HG03432 (cell line): ENCODE data around the gene KCNAB2.

Experiments used
- ATAC-seq: cut with Tn5 transposase; IDR thresholded peaks from one replicate; pipeline ENCODE4 v1.9.1; 2021; ENCODE audit warnings: mild to moderate bottlenecking, moderate library complexity; ENCODE audit not compliant: unreplicated experiment

The KCNAB2 gene

DNA sequence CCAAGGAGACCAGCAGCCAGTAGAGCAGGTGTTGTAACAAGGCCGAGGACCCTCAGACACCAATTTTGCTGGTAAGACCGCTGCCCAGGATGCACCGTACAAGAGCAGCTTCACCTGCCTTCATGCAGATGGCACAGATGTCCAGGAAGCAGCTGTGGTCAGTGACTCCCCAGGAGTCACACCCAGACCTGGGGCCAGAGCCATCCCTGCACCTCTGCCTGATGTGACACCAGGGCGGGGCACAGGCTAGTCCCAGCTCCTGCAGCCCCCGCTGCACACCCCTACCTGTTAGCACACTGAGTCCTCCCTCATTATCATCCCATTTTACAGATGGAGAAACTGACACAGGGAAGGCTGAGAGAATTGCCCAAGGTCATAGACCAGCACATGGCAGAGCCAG lies 16.3 kb upstream of the KCNAB2 start:
- ATAC-seq = no peak

DNA sequence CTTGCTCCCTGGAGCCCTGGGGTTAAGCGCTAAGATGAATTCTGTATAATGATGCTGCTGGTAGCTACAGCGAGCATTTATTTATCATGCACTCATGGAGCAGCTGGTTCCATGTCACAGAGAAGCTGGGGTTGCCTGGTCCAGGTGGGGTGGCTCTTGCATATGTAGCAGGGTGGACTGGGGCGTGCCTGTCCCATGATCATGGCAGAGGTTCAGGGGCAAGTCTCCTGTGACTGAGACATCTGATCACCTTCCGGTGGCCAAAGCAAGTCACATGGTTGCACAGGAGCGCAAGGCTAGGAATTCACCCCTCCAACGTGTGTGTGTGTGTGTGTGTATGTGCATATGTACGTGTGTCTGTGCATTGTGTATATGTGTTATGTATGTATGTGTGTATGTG lies 15.6 kb upstream of the KCNAB2 start:
- no peak for ATAC-seq

DNA sequence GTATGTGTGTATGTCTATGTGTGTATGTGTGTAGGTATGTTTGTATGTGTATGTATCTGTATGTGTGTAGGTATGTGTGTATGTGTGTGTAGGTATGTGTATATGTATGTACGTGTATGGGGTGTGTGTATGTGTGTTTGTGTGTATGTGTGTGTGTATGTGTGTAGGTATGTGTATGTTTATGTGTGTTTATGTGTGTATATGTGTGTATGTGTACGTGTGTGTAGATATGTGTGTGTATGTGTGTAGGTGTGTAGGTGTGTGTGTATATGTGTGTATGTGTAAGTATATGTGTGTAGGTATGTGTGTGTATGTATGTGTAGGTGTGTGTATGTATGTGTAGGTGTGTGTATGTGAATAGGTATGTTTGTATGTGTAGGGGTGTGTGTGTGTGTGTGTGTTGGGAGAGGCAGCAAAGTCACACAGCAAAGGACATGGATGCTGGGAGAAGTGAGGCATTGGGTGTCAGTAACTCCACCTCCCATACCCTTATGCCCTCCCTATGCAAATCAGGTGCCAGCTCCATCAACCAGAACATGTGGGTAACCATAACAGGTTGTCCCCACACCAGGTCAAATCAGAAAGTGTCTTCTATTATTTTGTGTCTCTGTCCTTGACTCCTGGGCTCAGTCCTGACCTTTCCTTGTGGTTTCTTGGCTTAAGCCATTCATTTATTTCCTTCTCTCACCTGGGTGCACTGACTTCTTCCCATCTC lies 15.0 kb upstream of the KCNAB2 start:
- no peak for ATAC-seq

DNA sequence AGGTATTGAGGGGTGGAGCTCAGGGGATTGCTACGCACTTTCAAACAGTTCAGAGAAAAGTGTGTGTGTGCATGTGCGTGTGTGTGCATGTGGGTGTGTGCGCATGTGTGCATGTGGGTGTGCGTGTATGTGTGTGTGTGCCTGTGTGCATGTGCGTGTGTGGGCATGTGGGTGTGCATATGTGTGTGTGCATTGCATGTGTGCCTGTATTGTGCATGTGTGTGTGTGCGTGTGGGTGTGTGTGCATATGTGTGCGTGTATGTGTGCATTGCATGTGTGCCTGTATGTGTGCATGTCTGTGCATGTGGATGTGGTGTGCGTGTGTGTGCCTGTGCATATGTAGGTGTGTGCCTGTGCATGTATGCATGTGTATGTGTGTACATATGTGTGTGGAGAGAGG lies 12.6 kb upstream of the KCNAB2 start:
- no peak for ATAC-seq

DNA sequence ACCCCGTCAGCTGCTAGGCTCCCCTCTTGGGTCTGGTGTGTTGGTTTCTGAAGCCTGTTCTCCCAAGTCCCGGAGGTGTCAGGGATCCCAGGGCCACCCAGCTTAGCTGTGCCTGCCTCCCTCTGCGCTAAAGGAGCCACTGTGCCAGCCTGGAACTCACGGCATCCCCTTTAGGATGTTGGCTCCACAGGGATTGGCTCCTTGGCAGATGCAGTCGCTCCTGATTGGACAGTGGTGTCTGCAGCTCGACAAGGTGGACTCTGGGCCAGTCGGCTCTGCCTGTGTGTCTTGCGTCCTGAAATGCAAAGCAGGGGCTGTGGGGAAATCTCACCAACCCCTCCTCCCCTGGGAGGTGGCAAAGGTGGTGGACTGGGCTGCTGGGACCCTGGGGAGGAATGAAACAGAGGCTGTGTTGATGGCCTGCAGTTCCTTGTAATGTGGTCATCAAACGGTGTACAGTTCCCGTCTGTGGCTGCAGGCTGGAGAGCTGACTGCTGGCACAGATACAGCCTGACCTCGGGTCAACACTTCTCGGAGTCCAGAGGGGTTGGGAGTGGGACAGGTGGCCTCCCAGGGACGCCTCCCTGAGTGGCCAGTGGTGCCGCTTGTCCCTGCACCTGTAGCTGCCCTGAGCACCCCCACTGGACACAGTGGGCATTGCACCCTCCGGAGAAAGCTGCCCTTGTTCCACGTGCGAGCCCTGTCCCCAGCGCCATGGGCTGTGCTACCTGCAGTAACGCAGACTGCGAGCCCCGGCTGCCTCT lies 11.5 kb upstream of the KCNAB2 start:
- no peak for ATAC-seq

DNA sequence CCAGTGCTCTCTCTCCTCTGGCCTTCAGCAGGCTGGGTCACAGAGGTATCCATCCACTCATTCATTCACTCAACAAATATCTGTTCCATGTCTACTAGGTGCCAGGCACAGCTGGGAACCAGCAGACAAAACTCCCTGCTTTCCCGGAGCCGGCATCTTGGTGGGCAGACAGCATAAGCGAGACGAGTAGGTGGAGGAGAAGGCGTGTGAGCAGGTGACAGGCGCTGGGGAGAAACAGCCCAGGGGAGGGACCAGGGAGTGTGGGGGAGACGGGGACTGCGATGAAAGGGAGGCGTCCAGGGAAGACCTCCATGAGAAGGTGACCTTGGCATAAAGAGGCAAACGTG lies 11.0 kb upstream of the KCNAB2 start:
- ATAC-seq = no peak

DNA sequence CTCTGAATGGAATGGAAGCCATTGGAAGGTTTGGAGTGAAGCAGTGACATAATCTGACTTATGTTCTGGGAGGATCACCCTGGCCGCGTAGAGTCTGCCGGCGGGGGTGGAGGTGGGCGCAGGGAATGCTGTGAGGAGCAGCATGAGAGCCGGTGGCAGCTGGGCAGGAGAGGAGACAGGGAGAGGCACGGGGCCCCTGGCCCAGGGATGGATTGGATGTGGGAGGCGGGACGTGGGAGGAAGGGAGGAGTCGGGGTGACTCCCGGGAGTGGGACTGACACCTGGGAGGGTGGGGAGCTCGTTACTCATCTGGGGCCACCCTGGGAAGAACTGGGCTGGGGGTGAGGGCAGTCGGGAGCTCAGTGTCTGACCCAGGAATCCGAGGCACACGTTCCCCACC lies 10.4 kb upstream of the KCNAB2 start:
- ATAC-seq = no peak

DNA sequence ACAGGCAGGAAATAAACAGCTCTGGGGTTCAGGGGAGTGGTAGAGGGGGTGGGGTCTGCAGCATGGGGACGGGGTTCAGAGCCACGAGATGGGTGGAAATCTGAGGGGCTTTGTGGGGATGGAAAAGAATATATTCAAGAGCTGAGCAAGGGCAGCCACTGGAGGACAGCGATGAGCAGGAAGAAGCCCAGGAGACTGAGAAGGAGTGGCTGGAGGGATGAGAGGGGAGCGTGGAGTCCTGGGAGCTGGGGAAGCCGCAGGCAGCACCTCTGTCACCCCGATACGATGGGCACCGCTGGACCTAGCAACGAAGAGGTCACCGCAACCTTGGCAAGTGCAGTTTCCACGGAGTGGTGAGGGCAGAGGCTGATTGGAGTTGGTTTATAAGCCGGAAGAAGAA lies 10.0 kb upstream of the KCNAB2 start:
- ATAC-seq = no peak

DNA sequence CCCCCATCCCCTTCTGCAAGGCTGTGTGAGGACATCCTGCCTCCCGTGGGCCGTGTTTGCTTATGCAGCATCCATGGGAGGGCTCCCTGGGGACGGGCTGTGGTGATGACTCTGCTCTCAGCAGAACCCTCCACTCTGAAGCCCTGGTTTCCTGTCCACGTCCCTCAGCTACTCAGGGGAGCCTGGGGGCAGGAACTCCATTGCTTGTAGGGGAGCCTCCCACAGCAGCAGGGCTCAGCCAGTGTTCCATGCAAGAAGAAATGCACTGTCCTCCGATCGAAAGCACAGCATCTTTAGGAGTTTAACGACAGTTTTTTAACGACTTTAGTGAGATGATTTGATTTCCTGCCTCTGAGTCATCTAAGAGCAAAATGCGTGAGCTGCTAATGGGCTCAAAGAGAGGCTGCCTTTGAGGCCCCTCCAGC lies 8.3 kb upstream of the KCNAB2 start:
- ATAC-seq = peak; percentile 80

DNA sequence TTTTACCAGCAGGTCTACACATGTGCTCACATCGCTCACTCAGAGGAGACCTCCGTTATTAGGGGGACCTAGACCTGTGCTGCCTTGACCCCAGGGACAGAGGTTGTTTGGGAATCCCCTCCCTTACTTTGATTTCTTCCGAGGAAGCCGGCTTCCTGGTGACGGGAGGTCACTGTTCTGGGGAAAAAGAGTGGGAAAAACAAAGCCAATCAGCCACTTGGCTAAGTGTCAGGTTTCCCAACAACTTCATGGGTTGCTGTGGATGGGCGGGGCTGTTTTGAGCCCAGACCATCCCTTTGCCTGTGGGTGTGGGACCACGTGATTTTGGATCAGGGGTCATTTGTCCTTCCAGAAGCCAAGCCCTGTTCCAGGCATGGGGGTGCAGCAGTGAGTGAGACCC lies 7.1 kb upstream of the KCNAB2 start:
- no peak for ATAC-seq

DNA sequence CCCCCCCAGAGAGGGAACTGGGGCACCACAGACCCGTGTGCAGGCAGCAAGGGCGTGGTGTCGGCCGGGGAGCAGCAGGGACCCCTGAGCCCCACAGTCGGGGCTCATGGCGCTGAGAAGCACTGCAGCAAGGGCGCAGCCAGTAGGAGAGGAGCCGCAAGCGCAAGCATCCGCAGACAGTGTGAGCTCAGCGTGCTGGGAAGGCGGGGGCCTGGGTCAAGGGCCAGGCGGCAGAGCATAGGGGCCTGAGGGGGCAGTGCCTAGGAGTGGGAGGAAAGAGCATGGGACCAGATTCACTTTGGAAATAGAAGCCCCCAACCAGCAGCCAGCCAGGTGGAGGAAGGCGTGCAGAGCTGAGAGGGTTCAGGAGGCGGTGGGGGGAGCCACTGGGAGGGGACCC lies 6.7 kb upstream of the KCNAB2 start:
- ATAC-seq = no peak

DNA sequence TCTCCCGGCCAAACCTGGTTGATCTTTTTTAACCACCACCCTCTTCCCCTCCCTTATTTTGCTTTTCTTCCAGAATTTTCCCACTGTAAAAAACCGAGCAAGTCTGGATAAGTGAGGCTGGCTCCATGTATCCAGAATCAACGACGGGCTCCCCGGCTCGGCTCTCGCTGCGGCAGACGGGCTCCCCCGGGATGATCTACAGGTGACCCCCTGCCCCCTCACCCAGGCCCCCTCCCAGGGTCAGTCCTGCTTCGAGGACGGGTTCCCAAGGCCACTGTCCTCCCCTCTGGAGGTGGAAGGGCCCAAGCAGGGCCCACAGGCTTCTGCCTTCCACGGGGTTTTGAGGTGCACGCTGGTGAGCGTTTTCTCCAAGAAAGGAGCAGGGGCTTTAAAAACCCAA lies 5.2 kb upstream of the KCNAB2 start:
- ATAC-seq = no peak

DNA sequence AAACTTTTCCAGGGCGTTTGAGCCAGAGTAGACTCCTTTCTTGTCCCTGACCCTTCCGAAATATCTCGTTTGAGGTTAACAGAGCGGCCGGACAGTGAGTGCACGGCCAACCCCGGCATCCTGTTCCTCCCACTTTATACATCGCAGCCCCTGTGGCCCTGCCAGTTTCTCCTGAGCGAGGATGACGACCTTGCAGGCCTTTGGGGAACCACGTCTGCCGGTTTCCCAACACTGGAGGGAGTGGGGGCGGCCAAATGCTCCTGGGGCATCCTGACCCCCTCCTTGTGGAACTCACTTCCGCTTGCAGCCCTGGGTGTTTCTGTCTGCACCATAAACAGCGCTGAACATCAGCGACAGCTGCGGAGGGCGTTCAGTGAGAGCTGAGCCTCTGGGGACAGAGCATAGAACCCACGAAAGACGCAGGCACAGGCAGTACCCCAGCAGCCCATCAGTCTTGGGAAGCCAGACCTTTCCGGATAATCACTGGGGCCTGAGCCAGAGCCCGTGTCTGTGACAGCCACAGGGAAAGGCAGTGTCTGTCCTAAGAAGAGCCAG lies 4.8 kb upstream of the KCNAB2 start:
- ATAC-seq = no peak

DNA sequence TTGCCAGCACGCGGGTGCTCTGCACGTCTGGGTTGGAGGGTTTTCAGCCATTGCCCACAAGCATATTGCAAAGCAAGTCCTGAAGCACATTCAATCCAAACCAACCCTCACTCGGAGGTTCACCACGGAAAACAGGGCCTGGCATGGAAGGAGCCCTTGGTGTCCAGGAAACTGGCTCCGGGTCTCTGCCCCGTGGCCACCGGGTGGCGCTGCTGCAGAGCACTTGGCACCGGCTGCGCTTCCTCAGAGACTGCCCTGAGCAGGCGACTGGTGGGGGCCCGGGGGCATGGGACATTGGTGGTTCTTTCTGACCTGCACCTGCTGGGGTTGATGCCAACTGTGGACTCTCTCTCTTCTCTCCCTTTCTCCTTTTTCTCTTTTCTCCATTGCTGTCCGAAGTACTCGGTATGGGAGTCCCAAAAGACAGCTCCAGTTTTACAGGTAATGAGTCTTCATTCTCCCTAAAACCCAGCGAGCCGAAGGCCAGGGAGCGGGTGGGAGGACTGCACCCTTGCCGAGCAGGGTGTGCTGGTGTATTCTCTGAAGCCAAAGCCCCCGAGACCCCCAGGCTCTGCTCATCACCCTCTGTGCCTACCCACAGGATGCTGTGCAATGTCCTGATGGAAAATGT lies 4.1 kb upstream of the KCNAB2 start:
- ATAC-seq = no peak

DNA sequence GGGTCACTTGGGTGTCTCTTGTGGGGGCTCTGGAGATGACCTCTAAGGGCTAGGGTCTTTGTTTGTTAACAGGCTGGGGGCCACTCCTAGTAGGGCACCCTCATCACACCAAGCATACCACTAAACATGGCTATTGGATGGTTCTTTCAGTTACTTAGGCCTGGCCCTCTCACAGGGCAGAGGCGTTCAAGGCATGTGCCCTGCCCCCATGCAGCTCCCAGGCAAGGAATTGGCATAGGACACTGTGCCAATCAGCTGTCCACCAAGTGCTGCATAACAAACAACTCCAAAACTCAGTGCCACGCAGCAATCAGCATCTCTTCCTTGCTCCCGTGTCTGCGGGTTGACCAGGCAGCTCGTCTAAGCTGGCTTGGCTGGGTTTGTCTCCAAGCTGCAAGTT lies 2.1 kb upstream of the KCNAB2 start:
- ATAC-seq = no peak

DNA sequence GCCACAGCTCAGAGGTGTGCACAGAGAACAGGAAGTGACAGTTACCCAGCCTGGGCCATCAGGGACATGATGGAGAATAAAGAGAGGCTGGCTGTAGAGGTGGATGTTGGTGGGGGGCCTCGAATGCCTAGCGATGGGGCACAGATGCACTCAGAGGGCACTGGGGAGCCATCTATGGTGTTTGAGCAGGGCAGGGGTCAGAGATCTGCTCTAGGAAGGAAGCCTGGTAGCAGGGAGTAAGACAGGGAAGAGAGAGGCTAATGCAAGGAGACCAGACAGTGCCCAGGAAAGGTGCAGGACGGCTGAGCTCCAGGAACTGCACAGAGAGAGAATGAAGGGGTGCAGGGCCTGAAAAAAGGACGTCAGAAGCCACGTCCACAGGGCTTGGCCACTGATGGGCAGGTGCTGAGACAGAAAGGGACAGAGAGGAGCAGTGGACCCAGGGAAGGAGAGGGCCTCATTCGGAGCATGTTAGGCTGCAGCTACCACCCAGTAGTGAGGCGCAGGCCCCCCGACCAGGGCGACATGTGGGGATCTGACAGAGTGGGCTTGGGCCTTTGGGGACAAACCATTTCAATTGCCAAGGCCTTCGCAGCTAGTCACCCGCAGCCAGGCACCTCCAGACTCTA lies 1.1 kb upstream of the KCNAB2 start:
- ATAC-seq = no peak

DNA sequence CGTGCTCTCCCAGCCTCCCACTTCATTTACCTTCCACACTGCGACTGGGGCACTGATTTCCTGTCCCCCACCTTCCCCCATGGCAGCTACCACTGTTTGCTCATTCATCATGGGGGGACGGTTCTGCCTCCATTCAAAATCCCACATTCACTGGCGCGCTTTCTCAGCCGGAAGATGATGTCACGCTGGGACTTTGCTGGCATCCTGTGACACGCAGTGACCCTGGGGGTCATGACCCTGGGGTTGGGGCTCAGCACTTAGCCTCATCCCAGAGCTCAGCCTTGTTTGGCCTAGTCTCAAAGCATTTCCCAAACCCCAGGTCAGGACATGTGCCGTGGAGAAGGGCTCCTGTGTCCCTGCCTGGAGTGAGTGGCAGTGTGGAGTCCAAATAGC lies 582 bp upstream of the KCNAB2 start:
- no peak for ATAC-seq

DNA sequence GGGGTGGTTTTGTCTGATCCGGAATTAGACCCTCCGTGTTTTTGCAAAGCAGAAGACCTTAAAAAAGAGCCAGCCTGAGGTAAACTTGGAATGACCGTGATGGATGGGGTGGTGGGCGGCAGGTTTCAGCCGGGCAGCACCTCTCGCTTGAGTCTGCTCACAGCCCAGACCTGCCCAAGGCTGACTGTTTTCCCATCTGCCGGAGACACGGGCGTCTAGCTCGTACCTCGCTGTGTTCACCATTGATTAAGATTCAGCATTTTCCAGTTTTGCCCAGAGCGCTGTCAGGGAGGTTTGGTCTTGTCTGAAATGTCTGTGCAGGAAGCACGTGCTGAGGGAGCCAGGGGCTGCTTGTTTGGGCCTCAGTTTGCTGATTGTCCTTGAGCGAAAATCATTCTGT lies 591 bp downstream of the KCNAB2 start:
- no peak for ATAC-seq

DNA sequence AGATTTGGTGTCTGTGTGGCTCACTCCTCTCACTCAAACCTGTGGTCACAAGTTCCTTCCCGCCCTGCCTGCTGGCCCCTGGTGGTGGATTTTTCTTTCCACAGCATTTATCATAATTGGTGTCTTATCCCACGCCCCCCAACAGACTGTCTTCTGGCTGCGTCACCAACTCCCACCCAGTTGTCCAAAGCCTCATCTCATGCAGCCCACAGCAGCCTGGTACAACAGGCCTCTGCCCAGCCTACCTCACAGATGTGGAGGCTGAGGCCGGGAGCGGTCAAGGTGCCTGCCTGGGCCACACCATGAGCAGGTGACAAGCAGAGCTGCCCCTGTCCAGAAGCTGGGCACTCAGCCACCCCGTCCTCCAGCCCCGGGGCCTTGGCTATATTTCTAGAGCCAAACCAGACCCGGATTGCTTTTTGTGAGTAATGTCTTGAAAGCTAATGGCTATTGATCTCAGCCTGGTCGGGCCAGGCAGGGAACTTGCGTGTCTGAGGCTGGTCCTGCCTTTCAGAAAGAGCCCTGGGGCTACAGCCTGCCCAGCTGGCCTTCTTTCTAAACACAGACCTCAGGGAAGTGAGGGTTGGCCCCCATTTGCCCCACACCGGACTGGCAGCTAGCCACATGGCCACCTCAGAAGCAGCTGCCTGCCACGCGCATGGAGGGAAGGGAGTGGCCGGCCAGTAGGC lies 2.6 kb downstream of the KCNAB2 start:
- no peak for ATAC-seq

DNA sequence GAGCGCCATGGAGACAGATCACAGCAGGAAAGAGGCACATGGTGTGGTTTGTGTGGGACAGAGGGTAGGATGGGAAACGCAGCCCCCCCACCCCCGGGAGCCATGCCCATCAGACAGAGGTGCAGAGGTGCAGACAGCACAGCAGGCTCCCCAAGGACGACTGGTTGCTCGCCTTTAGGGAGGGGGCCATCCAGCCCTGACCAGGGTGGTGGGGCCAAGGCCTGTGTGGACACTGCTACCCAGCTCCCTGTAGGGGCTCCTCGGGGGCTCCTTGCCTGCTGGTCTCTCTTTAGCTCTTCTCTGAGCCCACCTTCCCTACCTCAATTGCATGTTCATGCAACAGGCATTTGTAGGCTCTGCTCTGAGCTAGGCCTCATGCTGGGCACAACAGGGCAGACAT lies 3.7 kb downstream of the KCNAB2 start:
- ATAC-seq = no peak

DNA sequence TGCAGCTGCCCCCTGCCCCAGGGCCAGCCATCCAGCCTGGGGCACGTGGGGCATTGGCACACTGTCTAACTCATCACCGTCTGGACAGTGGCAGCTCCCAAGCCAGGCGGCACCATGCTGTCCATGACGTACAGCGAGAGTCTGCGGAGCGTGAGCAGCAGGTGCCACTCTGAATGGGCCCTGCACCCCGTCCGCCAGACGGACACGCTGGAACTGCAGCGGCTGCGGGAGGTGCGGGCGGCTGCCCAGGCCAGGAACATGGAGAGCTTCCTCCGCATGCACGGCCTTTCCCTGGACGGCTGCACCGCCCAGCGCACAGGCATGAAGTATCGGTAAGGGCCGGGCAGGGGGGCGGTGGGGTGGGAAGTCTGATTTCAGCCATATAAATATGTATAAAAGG lies 5.7 kb downstream of the KCNAB2 start:
- no peak for ATAC-seq
